Endothelial cell of umbilical vein (primary cell): ENCODE measurements around the gene METTL18. TPM values are rescaled to one million over a fixed set of nuclear protein-coding genes. Genes with fewer than 3 reads are reported as not detected.

ENCODE experiments used
- BruUV-seq: library from RNA; stranded (reverse); fragments of 400-500 nt; replicated peaks from 2 replicates; lab custom pipeline; 2021; lab: Mats Ljungman, UMichigan
- CTCF ChIA-PET: fragments of 300-600, 350-600 bp; sonication (Branson Sonifier 250); formaldehyde crosslinking; loops from one replicate; lab custom pipeline; 2021; ENCODE audit warnings: antibody characterized with exemption, inconsistent platforms; lab: Charles Lee
- POLR2A ChIA-PET: fragments of 300-600, 350-600 bp; sonication (Branson Sonifier 250); formaldehyde crosslinking; loops from one replicate; lab custom pipeline; 2021; ENCODE audit warnings: antibody characterized with exemption, inconsistent platforms; lab: Charles Lee
- DNase-seq: peaks from one replicate; pipeline ENCODE4 v3.0.0-alpha.2; 2011; ENCODE audit warnings: low read depth, low spot score
- FAIRE-seq: peaks from 2 replicates; lab custom pipeline; 2011; peaks lifted over from hg19 to GRCh38; lab: Jason Lieb, UNC
- H2AFZ ChIP-seq: 2 replicates; pipeline ENCODE4 v1.6.0; 2012; ENCODE audit warnings: low read depth, low read length, control low read depth, inconsistent platforms
- H3K27ac ChIP-seq: 2 replicates; pipeline ENCODE4 v1.5.1; 2011; ENCODE audit warnings: low read depth, mild to moderate bottlenecking, control low read depth, low read length, moderate library complexity; ENCODE audit not compliant: insufficient read depth
- H3K27me3 ChIP-seq, 2 experiments: 2 replicates each; pipeline versions ENCODE4 v1.6.0 to v1.6.1; 2011; ENCODE audit warnings: low read length in 2 of 2, mixed read lengths in 1 of 2; ENCODE audit not compliant: control insufficient read depth in 2 of 2, insufficient read depth in 2 of 2
- H3K36me3 ChIP-seq, 2 experiments: 2 replicates in 1 of 2; 3 replicates in 1 of 2; pipeline ENCODE4 v1.5.1; 2011; ENCODE audit warnings: low read length in 2 of 2, mild to moderate bottlenecking in 1 of 2, moderate library complexity in 1 of 2; ENCODE audit not compliant: control insufficient read depth in 2 of 2, insufficient read depth in 2 of 2; ENCODE audit errors: extremely low read depth in 1 of 2
- H3K4me1 ChIP-seq: 3 replicates; pipeline ENCODE4 v1.5.1; 2011; ENCODE audit warnings: mild to moderate bottlenecking, low read length; ENCODE audit not compliant: control insufficient read depth, insufficient read depth; ENCODE audit errors: extremely low read depth
- H3K4me2 ChIP-seq: 2 replicates; pipeline ENCODE4 v1.6.1; 2011; ENCODE audit warnings: low read length, control low read depth, mixed read lengths; ENCODE audit not compliant: insufficient read depth
- H3K4me3 ChIP-seq, 3 experiments: fragments of 200-600 bp in 1 of 3; sonication (generic), shearing (Covaris generic) in 1 of 3; replicated peaks in 1 of 3; 2 replicates each; pipeline ENCODE4 v1.5.1; 2011 to 2016; ENCODE audit warnings: control low read depth in 3 of 3, low read length in 3 of 3, mild to moderate bottlenecking in 2 of 3, inconsistent platforms in 1 of 3, low read depth in 1 of 3, moderate library complexity in 1 of 3; ENCODE audit not compliant: insufficient read depth in 1 of 3
- H3K79me2 ChIP-seq: 2 replicates; pipeline ENCODE4 v1.6.0; 2012; ENCODE audit warnings: low read length, inconsistent platforms; ENCODE audit not compliant: control insufficient read depth, insufficient read depth
- H3K9ac ChIP-seq: replicated peaks from 2 replicates; pipeline ENCODE3; 2011; ENCODE audit warnings: low read length, control low read depth; ENCODE audit not compliant: insufficient read depth; ENCODE audit errors: extremely low read depth
- H3K9me1 ChIP-seq: replicated peaks from 3 replicates; pipeline ENCODE4 v1.6.0; 2011; ENCODE audit warnings: mild to moderate bottlenecking, low read length; ENCODE audit not compliant: control insufficient read depth, insufficient read depth; ENCODE audit errors: extremely low read depth
- H3K9me3 ChIP-seq: replicated peaks from 2 replicates; pipeline ENCODE4 v1.5.1; 2012; ENCODE audit warnings: low read length, inconsistent platforms; ENCODE audit not compliant: control insufficient read depth, insufficient read depth
- H4K20me1 ChIP-seq: replicated peaks from 2 replicates; pipeline ENCODE3; 2011; ENCODE audit warnings: mild to moderate bottlenecking, low read length; ENCODE audit not compliant: control insufficient read depth, insufficient read depth; ENCODE audit errors: extremely low read depth
- FOS ChIP-seq: IDR thresholded peaks from 2 replicates; pipeline ENCODE4 v1.6.1; 2011; ENCODE audit warnings: mild to moderate bottlenecking, low read length, moderate library complexity, borderline replicate concordance; ENCODE audit not compliant: insufficient read depth
- JUN ChIP-seq: IDR thresholded peaks from 2 replicates; pipeline ENCODE4 v1.6.1; 2011; ENCODE audit warnings: borderline replicate concordance, low read depth; ENCODE audit not compliant: insufficient read length, insufficient read depth
- MYC ChIP-seq: IDR thresholded peaks from one replicate; pipeline ENCODE4 v1.6.1; 2011; ENCODE audit warnings: mild to moderate bottlenecking, low read depth, low read length
- POLR2A ChIP-seq: IDR thresholded peaks from 2 replicates; pipeline ENCODE4 v1.6.1; 2012; ENCODE audit warnings: low read depth, mild to moderate bottlenecking, control low read depth, low read length
- dilution Hi-C: fragments of 300-500 bp; cut with MboI; formaldehyde crosslinking; loops from one replicate; pipeline ENCODE4 v1.15.0; 2019; ENCODE audit warnings: low sequenced_read_pairs; ENCODE audit not compliant: extremely low pct_ligation_motif_present
- intact Hi-C: fragments of 100-400 bp; cut with micrococcal nuclease; formaldehyde crosslinking; loops from one replicate; pipeline ENCODE4 v1.10.0; 2022
- polyA plus RNA-seq, 4 experiments: library from polyadenylated mRNA; depleted of rRNA in 3 of 4; stranded (reverse) in 3 of 4; unstranded in 1 of 4; fragments of >200 nt; gene quantifications; 2 replicates each; pipeline versions ENCODE4 v1.2.1 to v1.2.3, GENCODE V29; 2011 to 2012; ENCODE audit warnings: missing spikeins in 1 of 4
- total RNA-seq: library from RNA; stranded (reverse); gene quantifications from 2 replicates; pipeline ENCODE4 v1.2.3, GENCODE V29; 2021
- TF ChIP-seq, protein P1 (sequence below), 2 donors: IDR thresholded peaks; 1 replicate in 1 of 2; 2 replicates in 1 of 2; pipeline ENCODE4 v1.5.1; 2011; ENCODE audit warnings: low read length in 2 of 2, mild to moderate bottlenecking in 2 of 2, moderate library complexity in 2 of 2, control low read depth in 1 of 2, inconsistent platforms in 1 of 2, low read depth in 1 of 2; ENCODE audit not compliant: insufficient read depth in 1 of 2; ENCODE audit errors: extremely low read depth in 1 of 2
- TF ChIP-seq, protein P2 (sequence below): IDR thresholded peaks from 2 replicates; pipeline ENCODE4 v1.6.1; 2011; ENCODE audit not compliant: insufficient read depth, insufficient read length

Gene METTL18
- total and polyA plus RNA-seq, 2 donors (not counting 3 experiments of a cell fraction or from before 2014, with no cell fraction given) = 1.1 to 6.6 TPM

DNA sequence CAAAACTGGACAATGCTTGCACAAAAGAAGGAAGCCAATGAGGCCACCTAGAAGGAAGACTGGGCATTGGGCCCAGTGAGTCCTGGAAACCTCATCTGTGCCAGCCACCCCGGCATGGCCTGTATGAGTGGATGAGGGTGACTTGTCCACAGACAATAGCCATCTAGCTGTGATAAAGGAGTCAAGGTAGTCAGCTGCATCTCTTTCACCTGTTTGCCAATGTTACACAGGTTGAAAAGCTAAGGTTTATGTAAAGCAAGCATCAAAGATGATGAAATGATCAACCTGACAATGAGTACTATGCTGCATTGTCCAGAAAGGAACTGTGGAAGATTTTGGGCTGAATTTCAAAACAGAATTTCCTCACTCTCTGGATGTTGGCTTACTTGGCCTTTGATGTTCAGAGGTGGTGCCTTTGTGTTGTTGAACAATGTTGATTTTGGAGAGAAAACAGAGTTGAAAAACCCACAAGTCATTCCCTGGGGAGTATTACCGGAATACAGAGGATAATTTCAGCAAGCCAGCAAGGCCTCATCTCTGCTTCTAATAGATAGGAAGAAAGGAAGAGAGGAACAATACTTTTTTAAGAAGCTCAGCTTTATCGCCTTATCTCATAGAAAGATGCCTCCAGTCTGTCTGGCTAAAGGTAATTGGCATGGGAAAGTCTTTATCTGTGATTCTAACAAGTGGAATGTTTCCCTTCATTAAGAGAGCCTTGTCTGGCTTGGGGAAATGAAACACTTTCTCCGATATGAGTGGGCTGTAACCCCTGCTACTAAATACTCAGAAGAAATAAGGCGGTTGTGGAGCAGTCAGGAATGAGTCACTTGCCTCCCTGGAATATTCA, 49.5 kb downstream of the METTL18 start:
- H3K36me3 ChIP-seq = no peaks in the 10 kb centered on the region
- no peaks in the 10 kb centered on the region for H3K9me1 ChIP-seq
- H3K27me3 ChIP-seq = no peaks in the 10 kb centered on the region
- H2AFZ ChIP-seq = no peak overlapping the region
- no peak overlapping the region for H3K27ac ChIP-seq
- H3K79me2 ChIP-seq = no peaks in the 10 kb centered on the region
- H3K4me2 ChIP-seq = no peak overlapping the region
- no TSS peak for BruUV-seq
- TF ChIP-seq POLR2A (no peak), FOS (peak; percentile 20), MYC (no peak), JUN (peak; percentile 12)
- TF ChIP-seq, protein P1, sequence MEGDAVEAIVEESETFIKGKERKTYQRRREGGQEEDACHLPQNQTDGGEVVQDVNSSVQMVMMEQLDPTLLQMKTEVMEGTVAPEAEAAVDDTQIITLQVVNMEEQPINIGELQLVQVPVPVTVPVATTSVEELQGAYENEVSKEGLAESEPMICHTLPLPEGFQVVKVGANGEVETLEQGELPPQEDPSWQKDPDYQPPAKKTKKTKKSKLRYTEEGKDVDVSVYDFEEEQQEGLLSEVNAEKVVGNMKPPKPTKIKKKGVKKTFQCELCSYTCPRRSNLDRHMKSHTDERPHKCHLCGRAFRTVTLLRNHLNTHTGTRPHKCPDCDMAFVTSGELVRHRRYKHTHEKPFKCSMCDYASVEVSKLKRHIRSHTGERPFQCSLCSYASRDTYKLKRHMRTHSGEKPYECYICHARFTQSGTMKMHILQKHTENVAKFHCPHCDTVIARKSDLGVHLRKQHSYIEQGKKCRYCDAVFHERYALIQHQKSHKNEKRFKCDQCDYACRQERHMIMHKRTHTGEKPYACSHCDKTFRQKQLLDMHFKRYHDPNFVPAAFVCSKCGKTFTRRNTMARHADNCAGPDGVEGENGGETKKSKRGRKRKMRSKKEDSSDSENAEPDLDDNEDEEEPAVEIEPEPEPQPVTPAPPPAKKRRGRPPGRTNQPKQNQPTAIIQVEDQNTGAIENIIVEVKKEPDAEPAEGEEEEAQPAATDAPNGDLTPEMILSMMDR (IDR thresholded peaks at IDR 0.05; ENCODE audit: extremely low read depth in 1 of 2, insufficient read depth in 1 of 2, low read depth in 1 of 2, low read length in 2 of 2) = no peak
- TF ChIP-seq, protein P2, sequence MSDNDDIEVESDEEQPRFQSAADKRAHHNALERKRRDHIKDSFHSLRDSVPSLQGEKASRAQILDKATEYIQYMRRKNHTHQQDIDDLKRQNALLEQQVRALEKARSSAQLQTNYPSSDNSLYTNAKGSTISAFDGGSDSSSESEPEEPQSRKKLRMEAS = no peak
- peak; percentile 69 for FAIRE-seq
- no peak overlapping the region for H3K9ac ChIP-seq
- ChIA-PET POLR2A (no interaction called here), CTCF (interaction anchor here (1.0 to 1.7 kb wide), 5 partner anchors 25 to 159 kb away, joined by 3 to 4 read pairs (median 3); partner anchors contain the start of genes F5 and METTL18)
- dilution Hi-C loops (no loop called here), intact Hi-C loops (no loop called here)
- peaks cover 15% of the 10 kb centered on the region for H3K4me1 ChIP-seq
- no peak overlapping the region for H3K4me3 ChIP-seq
- H3K9me3 ChIP-seq = no peaks in the 10 kb centered on the region
- no peaks in the 10 kb centered on the region for H4K20me1 ChIP-seq
- peak; percentile 85 for DNase-seq

Other genes starting within 250 kb of the METTL18 start
- gene F5, start 208.4 kb downstream of the METTL18 start, total RNA-seq = not detected in 2 replicates
- gene F5, start 208.4 kb downstream of the METTL18 start, polyA plus RNA-seq = not detected in 2 replicates
- gene SELP, start 164.8 kb downstream of the METTL18 start, total RNA-seq = 0.48 and 1.3 TPM in 2 replicates
- gene SELP, start 164.8 kb downstream of the METTL18 start, polyA plus RNA-seq = 1.6 and 1.9 TPM in 2 replicates
- 0.67 and 1.8 TPM in 2 replicates for gene SELL, start 83.3 kb downstream of the METTL18 start, total RNA-seq
- 0.68 and 0.73 TPM in 2 replicates for gene SELL, start 83.3 kb downstream of the METTL18 start, polyA plus RNA-seq
- 1.8 and 4.7 TPM in 2 replicates for gene SELE, start 60.8 kb downstream of the METTL18 start, total RNA-seq
- 1.5 TPM in 2 replicates for gene SELE, start 60.8 kb downstream of the METTL18 start, polyA plus RNA-seq
- gene SCYL3, start 99.0 kb upstream of the METTL18 start, total RNA-seq = 5.6 and 6.2 TPM in 2 replicates
- 2.7 and 3.3 TPM in 2 replicates for gene SCYL3, start 99.0 kb upstream of the METTL18 start, polyA plus RNA-seq